B cell (primary cell): ENCODE measurements around the gene GRAMD2B. TPM values are rescaled to one million over a fixed set of nuclear protein-coding genes. Genes with fewer than 3 reads are reported as not detected.

Source experiments
- ATAC-seq: fragments of 200-7000 bp; cut with Tn5 transposase; one replicate; pipeline ENCODE4 v1.10.0; 2021; ENCODE audit warnings: low read depth, mild to moderate bottlenecking, moderate number of reproducible peaks, moderate library complexity
- CTCF ChIA-PET: fragments of 350-600 bp; sonication (Branson Sonifier 250); formaldehyde crosslinking; loops from one replicate; lab custom pipeline; 2021; ENCODE audit warnings: antibody characterized with exemption, inconsistent platforms; lab: Charles Lee
- POLR2A ChIA-PET: fragments of 350-600 bp; sonication (Branson Sonifier 250); formaldehyde crosslinking; loops from one replicate; lab custom pipeline; 2021; ENCODE audit warnings: antibody characterized with exemption; lab: Charles Lee
- DNase-seq: peaks from one replicate; pipeline ENCODE4 v3.0.0; 2013
- H2AFZ ChIP-seq: 2 replicates; pipeline ENCODE4 v1.6.1; 2012; ENCODE audit warnings: mild to moderate bottlenecking, low read depth, low read length; ENCODE audit not compliant: insufficient read depth, poor library complexity, severe bottlenecking
- H3K27ac ChIP-seq, 2 donors: 1 replicate in 1 of 2; 2 replicates in 1 of 2; pipeline ENCODE4 v1.5.1; 2012 to 2013; ENCODE audit warnings: low read length in 2 of 2, mild to moderate bottlenecking in 2 of 2, moderate library complexity in 1 of 2
- H3K27me3 ChIP-seq, 4 experiments: fragments of 200-600 bp in 1 of 4; sonication (generic) in 1 of 4; replicated peaks in 1 of 4; 1 replicate in 2 of 4; 2 replicates in 2 of 4; pipeline versions ENCODE4 v1.6.1 to v1.7.0; 2013 to 2016; ENCODE audit warnings: low read length in 3 of 4, mild to moderate bottlenecking in 2 of 4, mixed read lengths in 1 of 4, moderate library complexity in 1 of 4; ENCODE audit not compliant: insufficient read depth in 4 of 4, control insufficient read depth in 3 of 4; ENCODE audit errors: control extremely low read depth in 1 of 4
- H3K36me3 ChIP-seq, 2 experiments: replicated peaks in 1 of 2; 1 replicate in 1 of 2; 2 replicates in 1 of 2; pipeline versions ENCODE4 v1.6.1 to v1.7.1; 2013; ENCODE audit warnings: low read length in 1 of 2; ENCODE audit not compliant: insufficient read depth in 2 of 2, control insufficient read depth in 1 of 2; ENCODE audit errors: control extremely low read depth in 1 of 2, extremely low read depth in 1 of 2
- H3K4me1 ChIP-seq, 2 donors: fragments of 200-600 bp in 1 of 2; sonication (generic) in 1 of 2; 1 replicate in 1 of 2; 2 replicates in 1 of 2; pipeline versions ENCODE4 v1.5.1 to v1.6.1; 2013 to 2017; ENCODE audit warnings: low read length in 2 of 2; ENCODE audit not compliant: control insufficient read depth in 2 of 2, insufficient read depth in 2 of 2
- H3K4me2 ChIP-seq: replicated peaks from 2 replicates; pipeline ENCODE3; 2012; ENCODE audit warnings: mild to moderate bottlenecking, low read depth, low read length; ENCODE audit not compliant: poor library complexity, severe bottlenecking
- H3K4me3 ChIP-seq, 5 experiments: fragments of 200-600 bp in 1 of 5; sonication (generic) in 1 of 5; 1 replicate in 3 of 5; 2 replicates in 2 of 5; pipeline versions ENCODE4 v1.5.1 to v1.7.0; 2011 to 2016; ENCODE audit warnings: low read length in 4 of 5, mild to moderate bottlenecking in 4 of 5, low read depth in 2 of 5, control low read depth in 1 of 5, moderate library complexity in 1 of 5; ENCODE audit not compliant: insufficient read depth in 1 of 5; ENCODE audit errors: control extremely low read depth in 1 of 5, extremely low read depth in 1 of 5
- H3K79me2 ChIP-seq: fragments of 200-600 bp; sonication (generic); one replicate; pipeline ENCODE4 v1.6.0; 2016; ENCODE audit warnings: low read length; ENCODE audit not compliant: control insufficient read depth, insufficient read depth
- H3K9ac ChIP-seq: fragments of 200-600 bp; sonication (generic); 2 replicates; pipeline ENCODE4 v1.6.1; 2017; ENCODE audit warnings: mild to moderate bottlenecking, low read length, moderate library complexity
- H3K9me3 ChIP-seq, 3 donors: one replicate each; pipeline versions ENCODE4 v1.6.1 to v1.7.1; 2013; ENCODE audit warnings: low read length in 2 of 3; ENCODE audit not compliant: control insufficient read depth in 2 of 3, insufficient read depth in 1 of 3; ENCODE audit errors: control extremely low read depth in 1 of 3
- H4K20me1 ChIP-seq: 2 replicates; pipeline ENCODE4 v1.6.0; 2012; ENCODE audit warnings: mild to moderate bottlenecking, low read length; ENCODE audit not compliant: insufficient read depth, control insufficient read depth, poor library complexity, severe bottlenecking
- H3K27ac Mint-ChIP-seq: one replicate; pipeline ENCODE4 v1.8.0; 2021; ENCODE audit warnings: mixed read lengths
- H3K27me3 Mint-ChIP-seq: one replicate; pipeline ENCODE4 v1.8.0; 2021; ENCODE audit warnings: mixed read lengths
- H3K4me1 Mint-ChIP-seq: one replicate; pipeline ENCODE4 v1.8.0; 2021; ENCODE audit warnings: mixed read lengths
- H3K4me3 Mint-ChIP-seq: one replicate; pipeline ENCODE4 v1.8.0; 2021; ENCODE audit warnings: mixed read lengths
- H3K9me3 Mint-ChIP-seq: one replicate; pipeline ENCODE4 v1.8.0; 2022; ENCODE audit warnings: mixed read lengths; ENCODE audit not compliant: insufficient read depth
- EZH2 ChIP-seq: IDR thresholded peaks from 2 replicates; pipeline ENCODE4 v1.6.1; 2012; ENCODE audit warnings: borderline replicate concordance, low read depth, mild to moderate bottlenecking, moderate library complexity, low read length; ENCODE audit not compliant: insufficient read depth, poor library complexity, severe bottlenecking
- WGBS: methylation state at CpG from one replicate; pipeline ENCODE4 v1.1.5; 2013; ENCODE audit warnings: missing lambda C conversion rate; ENCODE audit not compliant: insufficient coverage; 5-methylcytosine and 5-hydroxymethylcytosine counted together
- intact Hi-C: fragments of 100-400 bp; cut with micrococcal nuclease; formaldehyde crosslinking; loops from one replicate; pipeline ENCODE4 v1.10.0; 2022
- polyA plus RNA-seq: library from polyadenylated mRNA; depleted of rRNA; stranded (reverse); fragments of >200 nt; gene quantifications from 2 replicates; pipeline ENCODE4 v1.2.3, GENCODE V29; 2012
- total RNA-seq, 2 donors: library from RNA; stranded (reverse); fragments of 120-200 nt in 1 of 2; gene quantifications; 1 replicate in 1 of 2; 2 replicates in 1 of 2; pipeline versions ENCODE4 v1.2.3 to v1.2.4, GENCODE V29; 2013 to 2022
- TF ChIP-seq, protein P1 (sequence below): fragments of 200-600 bp; IDR thresholded peaks from one replicate; pipeline ENCODE4 v1.8.0; 2022; ENCODE audit warnings: antibody characterized with exemption, mild to moderate bottlenecking

Gene GRAMD2B
- total and polyA plus RNA-seq, 2 donors (not counting 1 experiment from before 2014, with no cell fraction given), result 0.86 to 3.6 TPM

DNA sequence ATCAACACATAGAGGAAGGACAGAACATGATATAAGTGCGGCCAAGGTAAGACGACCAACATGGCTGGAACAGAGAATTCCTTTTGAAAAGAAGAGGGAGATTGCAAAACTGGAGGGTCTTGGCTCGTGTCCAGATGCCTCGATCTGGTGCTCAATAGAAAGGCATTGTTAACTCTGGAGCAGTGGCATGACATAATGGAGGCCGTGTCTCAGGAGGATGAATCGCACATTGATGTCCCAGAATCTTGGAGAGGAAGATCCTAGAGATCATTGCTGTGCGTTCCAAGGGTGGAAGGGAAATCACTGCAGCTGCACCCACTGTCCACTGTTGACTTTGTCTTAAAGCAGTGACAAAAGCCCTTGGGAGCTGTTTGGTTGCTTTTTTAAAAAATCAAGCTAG is 30.9 kb downstream of the GRAMD2B start:
- Mint-ChIP-seq H3K9me3 (no peaks in the 10 kb centered on the region), H3K4me1 (peaks cover 12% of the 10 kb centered on the region), H3K27me3 (no peaks in the 10 kb centered on the region), H3K27ac (no peak overlapping the region), H3K4me3 (no peak overlapping the region)
- H3K4me2 ChIP-seq, result no peak overlapping the region
- H3K27ac ChIP-seq, result no peak overlapping the region
- no peaks in the 10 kb centered on the region for H3K27me3 ChIP-seq
- H3K9me3 ChIP-seq, result no peaks in the 10 kb centered on the region
- no peaks in the 10 kb centered on the region for H3K36me3 ChIP-seq
- 96% methylated on average over 7 of the region's 7 CpGs for WGBS
- ChIA-PET CTCF (no interaction called here), POLR2A (no interaction called here)
- peaks cover 5 to 7% of the 10 kb centered on the region in 2 donors for H3K4me1 ChIP-seq
- no peaks in the 10 kb centered on the region for H3K79me2 ChIP-seq
- no peak for ATAC-seq
- TF ChIP-seq, protein P1, sequence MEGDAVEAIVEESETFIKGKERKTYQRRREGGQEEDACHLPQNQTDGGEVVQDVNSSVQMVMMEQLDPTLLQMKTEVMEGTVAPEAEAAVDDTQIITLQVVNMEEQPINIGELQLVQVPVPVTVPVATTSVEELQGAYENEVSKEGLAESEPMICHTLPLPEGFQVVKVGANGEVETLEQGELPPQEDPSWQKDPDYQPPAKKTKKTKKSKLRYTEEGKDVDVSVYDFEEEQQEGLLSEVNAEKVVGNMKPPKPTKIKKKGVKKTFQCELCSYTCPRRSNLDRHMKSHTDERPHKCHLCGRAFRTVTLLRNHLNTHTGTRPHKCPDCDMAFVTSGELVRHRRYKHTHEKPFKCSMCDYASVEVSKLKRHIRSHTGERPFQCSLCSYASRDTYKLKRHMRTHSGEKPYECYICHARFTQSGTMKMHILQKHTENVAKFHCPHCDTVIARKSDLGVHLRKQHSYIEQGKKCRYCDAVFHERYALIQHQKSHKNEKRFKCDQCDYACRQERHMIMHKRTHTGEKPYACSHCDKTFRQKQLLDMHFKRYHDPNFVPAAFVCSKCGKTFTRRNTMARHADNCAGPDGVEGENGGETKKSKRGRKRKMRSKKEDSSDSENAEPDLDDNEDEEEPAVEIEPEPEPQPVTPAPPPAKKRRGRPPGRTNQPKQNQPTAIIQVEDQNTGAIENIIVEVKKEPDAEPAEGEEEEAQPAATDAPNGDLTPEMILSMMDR, result no peak
- TF ChIP-seq EZH2, result no peak
- H3K4me3 ChIP-seq, result no peak overlapping the region
- DNase-seq, result no peak
- H4K20me1 ChIP-seq, result no peaks in the 10 kb centered on the region
- no peak overlapping the region for H3K9ac ChIP-seq
- no peak overlapping the region for H2AFZ ChIP-seq
- intact Hi-C loops, result no loop called here

DNA sequence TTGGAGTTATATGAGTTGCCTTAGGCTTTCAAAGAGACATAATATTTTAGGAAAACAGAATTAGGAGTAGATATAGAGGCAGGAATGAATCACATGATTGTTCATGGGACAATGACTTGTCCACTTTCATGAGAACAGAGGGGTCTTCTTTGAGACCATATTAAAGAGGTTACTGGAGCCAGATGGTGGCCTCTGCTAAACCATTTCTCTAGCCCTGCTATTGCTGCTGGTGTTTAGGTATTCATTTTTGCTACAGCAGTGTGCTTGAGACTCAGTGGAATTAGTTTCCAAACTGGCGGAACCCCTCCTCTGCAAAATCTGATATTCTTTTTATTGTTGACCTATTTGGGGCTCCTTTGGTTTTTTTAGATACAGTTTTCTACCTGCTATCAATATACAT is 31.3 kb downstream of the GRAMD2B start:
- peaks cover 11% of the 10 kb centered on the region for H3K4me1 Mint-ChIP-seq
- intact Hi-C loops, result no loop called here

More for the DNA sequence above, 31.3 kb downstream of the GRAMD2B start:
- Histone ChIP-seq H3K36me3 (no peaks in the 10 kb centered on the region), H3K4me2 (no peak overlapping the region), H2AFZ (no peak overlapping the region), H3K9ac (no peak overlapping the region), H3K4me1 (peaks cover 5 to 7% of the 10 kb centered on the region in 2 donors), H4K20me1 (no peaks in the 10 kb centered on the region), H3K9me3 (no peaks in the 10 kb centered on the region), H3K27ac (no peak overlapping the region), H3K4me3 (no peak overlapping the region), H3K27me3 (no peaks in the 10 kb centered on the region), H3K79me2 (no peaks in the 10 kb centered on the region)
- TF ChIP-seq EZH2, result no peak
- TF ChIP-seq, protein P1, result no peak
- H3K27ac Mint-ChIP-seq, result no peak overlapping the region
- WGBS, result no CpG with 5 or more reads among the region's 1 CpG
- no peaks in the 10 kb centered on the region for H3K9me3 Mint-ChIP-seq
- H3K4me3 Mint-ChIP-seq, result no peak overlapping the region
- CTCF ChIA-PET, result no interaction called here
- DNase-seq (no peak), ATAC-seq (no peak)
- POLR2A ChIA-PET, result no interaction called here
- H3K27me3 Mint-ChIP-seq, result no peaks in the 10 kb centered on the region
